Type B pancreatic cell (in vitro differentiated cells): Measurements from ENCODE around the gene RHOV. TPM values are rescaled to one million over a fixed set of nuclear protein-coding genes. Genes with fewer than 3 reads are reported as not detected.

ENCODE experiments used
- DNase-seq: peaks from one replicate; pipeline ENCODE4 v3.0.0; 2021; ENCODE audit warnings: mixed read lengths; ENCODE audit not compliant: unreplicated experiment; ENCODE audit errors: extremely low spot score
- H3K27ac Mint-ChIP-seq: 2 replicates; pipeline ENCODE4 v1.8.0; 2021; ENCODE audit warnings: mild to moderate bottlenecking, mixed read lengths
- H3K27me3 Mint-ChIP-seq: 2 replicates; pipeline ENCODE4 v1.8.0; 2021; ENCODE audit warnings: mixed read lengths
- H3K36me3 Mint-ChIP-seq: 2 replicates; pipeline ENCODE4 v1.8.0; 2021; ENCODE audit warnings: mixed read lengths
- H3K4me1 Mint-ChIP-seq: one replicate; pipeline ENCODE4 v1.8.0; 2021; ENCODE audit warnings: mixed read lengths; ENCODE audit not compliant: unreplicated experiment
- H3K4me3 Mint-ChIP-seq: 2 replicates; pipeline ENCODE4 v1.8.0; 2021; ENCODE audit warnings: mild to moderate bottlenecking, mixed read lengths
- H3K9me3 Mint-ChIP-seq: 2 replicates; pipeline ENCODE4 v1.8.0; 2021; ENCODE audit warnings: mixed read lengths
- CTCF ChIP-seq: fragments of 200-600 bp; sonication (generic); conservative IDR thresholded peaks from 2 replicates; pipeline ENCODE4 v1.5.0; 2021; ENCODE audit warnings: antibody characterized with exemption, mild to moderate bottlenecking
- total RNA-seq: library from RNA; stranded (reverse); gene quantifications from 2 replicates; pipeline ENCODE4 v1.2.1, GENCODE V29; 2021; ENCODE audit warnings: low replicate concordance

RHOV gene
- total RNA-seq, 1 donor from 2014 or later: 19.3 TPM

GRCh38 chr15:40850576-40851112 lies 23.4 kb downstream of the RHOV start:
- no peak for TF ChIP-seq CTCF
- peaks cover 8% of the 10 kb centered on the region for H3K27me3 Mint-ChIP-seq

GRCh38 chr15:40847223-40847961 lies 26.6 kb downstream of the RHOV start:
- Mint-ChIP-seq H3K4me1 (peaks cover 12% of the 10 kb centered on the region), H3K27me3 (peaks cover 28% of the 10 kb centered on the region), H3K4me3 (peak overlapping the region; percentile 98), H3K36me3 (peaks cover 11% of the 10 kb centered on the region), H3K27ac (peak overlapping the region; percentile 98), H3K9me3 (no peaks in the 10 kb centered on the region)
- TF ChIP-seq CTCF: no peak
- DNase-seq: no peak

More at GRCh38 chr15:40850576-40851112, 23.4 kb downstream of the RHOV start:
- H3K36me3 Mint-ChIP-seq: peaks cover 6% of the 10 kb centered on the region
- H3K9me3 Mint-ChIP-seq: no peaks in the 10 kb centered on the region
- peak overlapping the region; percentile 60 for H3K4me3 Mint-ChIP-seq
- H3K4me1 Mint-ChIP-seq: peaks cover 12% of the 10 kb centered on the region
- H3K27ac Mint-ChIP-seq: peak overlapping the region; percentile 86
- no peak for DNase-seq

- TF ChIP-seq CTCF: no peak
- Mint-ChIP-seq H3K36me3 (peaks cover 11% of the 10 kb centered on the region), H3K4me1 (peaks cover 12% of the 10 kb centered on the region), H3K27ac (peak overlapping the region; percentile 98), H3K9me3 (no peaks in the 10 kb centered on the region), H3K27me3 (peaks cover 33% of the 10 kb centered on the region), H3K4me3 (peak overlapping the region; percentile 98)
- DNase-seq: no peak
Measured at GRCh38 chr15:40846841-40847222, 27.2 kb downstream of the RHOV start.

- H3K27me3 Mint-ChIP-seq: peaks cover 42% of the 10 kb centered on the region
- peak overlapping the region; percentile 98 for H3K27ac Mint-ChIP-seq
- peak overlapping the region; percentile 98 for H3K4me3 Mint-ChIP-seq
- H3K36me3 Mint-ChIP-seq: peaks cover 7% of the 10 kb centered on the region
- peaks cover 12% of the 10 kb centered on the region for H3K4me1 Mint-ChIP-seq
- TF ChIP-seq CTCF: no peak
- H3K9me3 Mint-ChIP-seq: no peaks in the 10 kb centered on the region
- no peak for DNase-seq
Measured at GRCh38 chr15:40845511-40846284, 28.3 kb downstream of the RHOV start.

GRCh38 chr15:40845036-40845435 lies 29.0 kb downstream of the RHOV start:
- H3K27me3 Mint-ChIP-seq: peaks cover 45% of the 10 kb centered on the region
- H3K27ac Mint-ChIP-seq: peak overlapping the region; percentile 98
- TF ChIP-seq CTCF: no peak
- no peak for DNase-seq
- H3K4me3 Mint-ChIP-seq: peak overlapping the region; percentile 98
- H3K9me3 Mint-ChIP-seq: no peaks in the 10 kb centered on the region
- H3K4me1 Mint-ChIP-seq: peaks cover 12% of the 10 kb centered on the region
- H3K36me3 Mint-ChIP-seq: peaks cover 7% of the 10 kb centered on the region
